GM12878 (cell line): ENCODE measurements around the gene NOVA1. TPM values are rescaled to one million over a fixed set of nuclear protein-coding genes. Genes with fewer than 3 reads are reported as not detected.

ENCODE experiments used
- ATAC-seq: fragments of 200-7000 bp; cut with Tn5 transposase; 3 replicates; pipeline ENCODE4 v1.9.1; 2020; ENCODE audit warnings: mild to moderate bottlenecking, moderate library complexity
- BruUV-seq: library from RNA; stranded (reverse); fragments of 400-500 nt; replicated peaks from 2 replicates; lab custom pipeline; 2021; lab: Mats Ljungman, UMichigan
- CTCF ChIA-PET: fragments of 300-600 bp; sonication (Branson Sonifier 250); formaldehyde crosslinking; extraction: SDS; loops from one replicate; lab custom pipeline; 2021; ENCODE audit warnings: inconsistent platforms; lab: Yijun Ruan, JAX
- POLR2A ChIA-PET: fragments of 350-600 bp; formaldehyde crosslinking; extraction: SDS; loops from one replicate; lab custom pipeline; 2021; ENCODE audit warnings: inconsistent platforms; lab: Charles Lee
- RAD21 ChIA-PET: fragments of 300-600 bp; sonication (Branson Sonifier 250); formaldehyde crosslinking; loops from one replicate; lab custom pipeline; 2023; ENCODE audit warnings: antibody characterized with exemption; ENCODE audit not compliant: unreplicated experiment; lab: Charles Lee
- SMC1A ChIA-PET: fragments of 300-600 bp; sonication (Branson Sonifier 250); formaldehyde crosslinking; loops from one replicate; lab custom pipeline; 2023; ENCODE audit not compliant: unreplicated experiment, uncharacterized antibody; lab: Charles Lee
- DNase-seq: peaks from one replicate; pipeline ENCODE4 v3.0.0-alpha.2; 2011; ENCODE audit warnings: low read depth, low spot score
- FAIRE-seq: peaks from 3 replicates; lab custom pipeline; 2011; peaks lifted over from hg19 to GRCh38; lab: Jason Lieb, UNC
- H2AFZ ChIP-seq: 2 replicates; pipeline ENCODE4 v1.6.0; 2011; ENCODE audit warnings: low read depth, low read length, control low read depth; ENCODE audit not compliant: control insufficient read depth
- H3K27ac ChIP-seq: 2 replicates; pipeline ENCODE4 v1.5.1; 2011; ENCODE audit warnings: control low read depth; ENCODE audit not compliant: control insufficient read depth, insufficient read depth
- H3K27me3 ChIP-seq, 2 experiments: replicated peaks in 1 of 2; 2 replicates each; pipeline versions ENCODE4 v1.6.0 to v1.6.1; 2011; ENCODE audit warnings: low read length in 1 of 2; ENCODE audit not compliant: control insufficient read depth in 2 of 2, insufficient read depth in 2 of 2
- H3K36me3 ChIP-seq, 2 experiments: 2 replicates each; pipeline ENCODE4 v1.5.1; 2011; ENCODE audit warnings: low read length in 1 of 2; ENCODE audit not compliant: control insufficient read depth in 2 of 2, insufficient read depth in 2 of 2
- H3K4me1 ChIP-seq: 2 replicates; pipeline ENCODE4 v1.6.1; 2011; ENCODE audit warnings: mild to moderate bottlenecking, low read length, moderate library complexity, mixed read lengths; ENCODE audit not compliant: control insufficient read depth, insufficient read depth
- H3K4me2 ChIP-seq: 2 replicates; pipeline ENCODE4 v1.6.0; 2011; ENCODE audit warnings: control low read depth; ENCODE audit not compliant: control insufficient read depth, insufficient read depth
- H3K4me3 ChIP-seq: fragments of 200-600 bp; sonication (generic); 2 replicates; pipeline ENCODE4 v1.5.1; 2016
- H3K79me2 ChIP-seq: 2 replicates; pipeline ENCODE4 v1.6.0; 2011; ENCODE audit warnings: low read length; ENCODE audit not compliant: control insufficient read depth, insufficient read depth
- H3K9ac ChIP-seq: 2 replicates; pipeline ENCODE4 v1.8.0; 2011; ENCODE audit warnings: low read length, control low read depth, mixed read lengths; ENCODE audit not compliant: control insufficient read depth, insufficient read depth
- H3K9me3 ChIP-seq: replicated peaks from 3 replicates; pipeline ENCODE4 v1.5.1; 2011; ENCODE audit warnings: mild to moderate bottlenecking, low read length; ENCODE audit not compliant: control insufficient read depth, insufficient read depth
- H4K20me1 ChIP-seq: 2 replicates; pipeline ENCODE4 v1.6.0; 2011; ENCODE audit not compliant: control insufficient read depth, insufficient read depth
- ASH2L ChIP-seq: fragments of 300-600, 200-600 bp; sonication (generic); IDR thresholded peaks from 2 replicates; pipeline ENCODE4 v1.6.1; 2017; ENCODE audit warnings: low read depth, mild to moderate bottlenecking, borderline replicate concordance
- BCL11A ChIP-seq: IDR thresholded peaks from 2 replicates; pipeline ENCODE4 v1.6.1; 2011; ENCODE audit warnings: low read depth, low read length
- CEBPB ChIP-seq, 2 experiments: fragments of 150-350 bp in 1 of 2; IDR thresholded peaks; 2 replicates each; pipeline ENCODE4 v1.6.1; 2012 to 2014; ENCODE audit warnings: low read depth in 2 of 2, low read length in 2 of 2, borderline replicate concordance in 1 of 2, inconsistent platforms in 1 of 2
- HDAC2 ChIP-seq: fragments of 200-600 bp; sonication (generic); IDR thresholded peaks from 2 replicates; pipeline ENCODE4 v1.6.1; 2017
- JUND ChIP-seq: IDR thresholded peaks from 2 replicates; pipeline ENCODE4 v1.6.1; 2012; ENCODE audit warnings: low read depth, mild to moderate bottlenecking, low read length, improper control_type of control experiment, moderate library complexity
- KAT2A ChIP-seq: conservative IDR thresholded peaks from 2 replicates; pipeline ENCODE4 v1.6.1; 2011; ENCODE audit warnings: low read depth, low read length; ENCODE audit not compliant: control insufficient read depth
- LARP7 ChIP-seq: fragments of 450-650 bp; IDR thresholded peaks from 2 replicates; pipeline ENCODE4 v1.6.1; 2017; ENCODE audit warnings: mild to moderate bottlenecking
- PAX5 ChIP-seq: IDR thresholded peaks from 2 replicates; pipeline ENCODE4 v1.6.1; 2011; ENCODE audit warnings: low read depth, low read length, borderline replicate concordance
- POLR2AphosphoS2 ChIP-seq: IDR thresholded peaks from 2 replicates; pipeline ENCODE4 v1.6.1; 2011; ENCODE audit warnings: low read depth, mild to moderate bottlenecking, low read length, improper control_type of control experiment, moderate library complexity
- POLR2AphosphoS5 ChIP-seq: IDR thresholded peaks from 2 replicates; pipeline ENCODE4 v1.6.1; 2011; ENCODE audit warnings: mild to moderate bottlenecking, low read length, inconsistent platforms
- RB1 ChIP-seq: fragments of 450-650 bp; formaldehyde crosslinking; IDR thresholded peaks from 2 replicates; pipeline ENCODE4 v1.6.1; 2017; ENCODE audit warnings: mild to moderate bottlenecking, borderline replicate concordance
- SMC3 ChIP-seq: IDR thresholded peaks from 2 replicates; pipeline ENCODE4 v1.6.1; 2011; ENCODE audit warnings: low read length, improper control_type of control experiment, borderline replicate concordance
- SRF ChIP-seq, 2 experiments: IDR thresholded peaks; 2 replicates each; pipeline ENCODE4 v1.6.1; 2011; ENCODE audit warnings: low read depth in 2 of 2, low read length in 2 of 2, mild to moderate bottlenecking in 1 of 2, moderate library complexity in 1 of 2
- ZNF207 ChIP-seq: fragments of 450-650 bp; IDR thresholded peaks from 2 replicates; pipeline ENCODE4 v1.6.1; 2014; ENCODE audit warnings: antibody characterized with exemption, mild to moderate bottlenecking, borderline replicate concordance
- in situ Hi-C: fragments of 300-500 bp; cut with MboI; formaldehyde crosslinking; loops from 9 replicates; pipeline ENCODE4 v1.14.3; 2018; ENCODE audit warnings: mixed read lengths
- intact Hi-C: fragments of 100-400 bp; cut with micrococcal nuclease; formaldehyde crosslinking; loops from one replicate; pipeline ENCODE4 v1.14.2; 2022; ENCODE audit not compliant: unreplicated experiment
- polyA plus RNA-seq, 11 experiments: library from polyadenylated mRNA; depleted of rRNA in 4 of 11; unstranded in 6 of 11; stranded (reverse) in 5 of 11; fragments of >200 nt; fragmentation: Nextera tagmentation in 4 of 11; fragmentation: Illumina TruSeq in 1 of 11; extraction: Ambion mirVana in 4 of 11; extraction: Trizol in 1 of 11; gene quantifications; 1 replicate in 1 of 11; 2 replicates in 10 of 11; pipeline versions ENCODE4 v1.2.1 to v1.2.3, GENCODE V29; 2011 to 2016; ENCODE audit warnings: inconsistent platforms in 2 of 11, missing spikeins in 2 of 11, low read depth in 1 of 11
- total RNA-seq, 4 experiments: library from RNA; depleted of rRNA in 3 of 4; stranded (reverse); fragments of >200 nt in 3 of 4; fragmentation: Illumina TruSeq in 1 of 4; extraction: Trizol in 1 of 4; gene quantifications; 2 replicates each; pipeline versions ENCODE4 v1.2.1 to v1.2.3, GENCODE V29; 2013 to 2021
- TF ChIP-seq, protein P1 (sequence below): fragments of 450-650 bp; IDR thresholded peaks from 2 replicates; pipeline ENCODE4 v1.6.1; 2017; ENCODE audit warnings: mild to moderate bottlenecking, moderate library complexity
- TF ChIP-seq, protein P2 (sequence below): fragments of 450-650 bp; IDR thresholded peaks from 2 replicates; pipeline ENCODE4 v1.6.1; 2014; ENCODE audit warnings: mild to moderate bottlenecking
- TF ChIP-seq, protein P3 (sequence below): fragments of 150-350 bp; IDR thresholded peaks from 2 replicates; pipeline ENCODE4 v1.6.1; 2016; ENCODE audit warnings: low read depth, low read length

The NOVA1 gene
- total and polyA plus RNA-seq, 10 of the 15 experiments (the other 5 are each of a cell fraction or from before 2014, with no cell fraction given): 0.05 to 0.41 TPM; not detected in 8

DNA sequence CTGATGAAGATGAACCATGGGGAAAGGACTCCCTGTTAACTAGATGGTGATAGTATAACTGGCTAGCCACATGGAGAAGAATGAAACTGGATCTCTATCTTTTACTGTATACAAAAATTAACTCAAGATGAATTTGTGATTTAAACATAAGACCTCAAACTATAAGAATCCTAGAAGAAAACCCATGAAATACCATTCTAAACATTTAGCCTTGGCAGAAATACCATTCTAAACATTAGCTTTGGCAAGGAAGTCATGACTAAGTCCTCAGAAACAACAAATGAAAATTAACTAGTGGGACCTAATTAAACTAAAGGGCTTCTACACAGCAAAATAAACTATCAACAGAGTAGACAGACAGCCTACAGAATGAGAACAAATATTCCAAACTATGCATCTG is 28.4 kb upstream of the NOVA1 start:
- no TSS peak for BruUV-seq
- in situ Hi-C loops: no loop called here
- no peaks in the 10 kb centered on the region for H3K36me3 ChIP-seq
- no peak for TF ChIP-seq ASH2L
- TF ChIP-seq PAX5: no peak
- TF ChIP-seq, protein P1, sequence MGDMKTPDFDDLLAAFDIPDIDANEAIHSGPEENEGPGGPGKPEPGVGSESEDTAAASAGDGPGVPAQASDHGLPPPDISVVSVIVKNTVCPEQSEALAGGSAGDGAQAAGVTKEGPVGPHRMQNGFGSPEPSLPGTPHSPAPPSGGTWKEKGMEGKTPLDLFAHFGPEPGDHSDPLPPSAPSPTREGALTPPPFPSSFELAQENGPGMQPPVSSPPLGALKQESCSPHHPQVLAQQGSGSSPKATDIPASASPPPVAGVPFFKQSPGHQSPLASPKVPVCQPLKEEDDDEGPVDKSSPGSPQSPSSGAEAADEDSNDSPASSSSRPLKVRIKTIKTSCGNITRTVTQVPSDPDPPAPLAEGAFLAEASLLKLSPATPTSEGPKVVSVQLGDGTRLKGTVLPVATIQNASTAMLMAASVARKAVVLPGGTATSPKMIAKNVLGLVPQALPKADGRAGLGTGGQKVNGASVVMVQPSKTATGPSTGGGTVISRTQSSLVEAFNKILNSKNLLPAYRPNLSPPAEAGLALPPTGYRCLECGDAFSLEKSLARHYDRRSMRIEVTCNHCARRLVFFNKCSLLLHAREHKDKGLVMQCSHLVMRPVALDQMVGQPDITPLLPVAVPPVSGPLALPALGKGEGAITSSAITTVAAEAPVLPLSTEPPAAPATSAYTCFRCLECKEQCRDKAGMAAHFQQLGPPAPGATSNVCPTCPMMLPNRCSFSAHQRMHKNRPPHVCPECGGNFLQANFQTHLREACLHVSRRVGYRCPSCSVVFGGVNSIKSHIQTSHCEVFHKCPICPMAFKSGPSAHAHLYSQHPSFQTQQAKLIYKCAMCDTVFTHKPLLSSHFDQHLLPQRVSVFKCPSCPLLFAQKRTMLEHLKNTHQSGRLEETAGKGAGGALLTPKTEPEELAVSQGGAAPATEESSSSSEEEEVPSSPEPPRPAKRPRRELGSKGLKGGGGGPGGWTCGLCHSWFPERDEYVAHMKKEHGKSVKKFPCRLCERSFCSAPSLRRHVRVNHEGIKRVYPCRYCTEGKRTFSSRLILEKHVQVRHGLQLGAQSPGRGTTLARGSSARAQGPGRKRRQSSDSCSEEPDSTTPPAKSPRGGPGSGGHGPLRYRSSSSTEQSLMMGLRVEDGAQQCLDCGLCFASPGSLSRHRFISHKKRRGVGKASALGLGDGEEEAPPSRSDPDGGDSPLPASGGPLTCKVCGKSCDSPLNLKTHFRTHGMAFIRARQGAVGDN: no peak
- TF ChIP-seq BCL11A: no peak
- TF ChIP-seq LARP7: no peak
- no peak for TF ChIP-seq RB1
- TF ChIP-seq, protein P2, sequence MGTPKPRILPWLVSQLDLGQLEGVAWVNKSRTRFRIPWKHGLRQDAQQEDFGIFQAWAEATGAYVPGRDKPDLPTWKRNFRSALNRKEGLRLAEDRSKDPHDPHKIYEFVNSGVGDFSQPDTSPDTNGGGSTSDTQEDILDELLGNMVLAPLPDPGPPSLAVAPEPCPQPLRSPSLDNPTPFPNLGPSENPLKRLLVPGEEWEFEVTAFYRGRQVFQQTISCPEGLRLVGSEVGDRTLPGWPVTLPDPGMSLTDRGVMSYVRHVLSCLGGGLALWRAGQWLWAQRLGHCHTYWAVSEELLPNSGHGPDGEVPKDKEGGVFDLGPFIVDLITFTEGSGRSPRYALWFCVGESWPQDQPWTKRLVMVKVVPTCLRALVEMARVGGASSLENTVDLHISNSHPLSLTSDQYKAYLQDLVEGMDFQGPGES: no peak
- no peak for TF ChIP-seq ZNF207
- no peak for TF ChIP-seq POLR2AphosphoS5
- TF ChIP-seq, protein P3, sequence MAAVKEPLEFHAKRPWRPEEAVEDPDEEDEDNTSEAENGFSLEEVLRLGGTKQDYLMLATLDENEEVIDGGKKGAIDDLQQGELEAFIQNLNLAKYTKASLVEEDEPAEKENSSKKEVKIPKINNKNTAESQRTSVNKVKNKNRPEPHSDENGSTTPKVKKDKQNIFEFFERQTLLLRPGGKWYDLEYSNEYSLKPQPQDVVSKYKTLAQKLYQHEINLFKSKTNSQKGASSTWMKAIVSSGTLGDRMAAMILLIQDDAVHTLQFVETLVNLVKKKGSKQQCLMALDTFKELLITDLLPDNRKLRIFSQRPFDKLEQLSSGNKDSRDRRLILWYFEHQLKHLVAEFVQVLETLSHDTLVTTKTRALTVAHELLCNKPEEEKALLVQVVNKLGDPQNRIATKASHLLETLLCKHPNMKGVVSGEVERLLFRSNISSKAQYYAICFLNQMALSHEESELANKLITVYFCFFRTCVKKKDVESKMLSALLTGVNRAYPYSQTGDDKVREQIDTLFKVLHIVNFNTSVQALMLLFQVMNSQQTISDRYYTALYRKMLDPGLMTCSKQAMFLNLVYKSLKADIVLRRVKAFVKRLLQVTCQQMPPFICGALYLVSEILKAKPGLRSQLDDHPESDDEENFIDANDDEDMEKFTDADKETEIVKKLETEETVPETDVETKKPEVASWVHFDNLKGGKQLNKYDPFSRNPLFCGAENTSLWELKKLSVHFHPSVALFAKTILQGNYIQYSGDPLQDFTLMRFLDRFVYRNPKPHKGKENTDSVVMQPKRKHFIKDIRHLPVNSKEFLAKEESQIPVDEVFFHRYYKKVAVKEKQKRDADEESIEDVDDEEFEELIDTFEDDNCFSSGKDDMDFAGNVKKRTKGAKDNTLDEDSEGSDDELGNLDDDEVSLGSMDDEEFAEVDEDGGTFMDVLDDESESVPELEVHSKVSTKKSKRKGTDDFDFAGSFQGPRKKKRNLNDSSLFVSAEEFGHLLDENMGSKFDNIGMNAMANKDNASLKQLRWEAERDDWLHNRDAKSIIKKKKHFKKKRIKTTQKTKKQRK: no peak
- TF ChIP-seq JUND: no peak
- TF ChIP-seq POLR2AphosphoS2: no peak
- TF ChIP-seq SRF (IDR thresholded peaks at IDR 0.05; ENCODE audit: low read depth in 2 of 2, low read length in 2 of 2): no peak
- no peak for TF ChIP-seq SMC3
- TF ChIP-seq KAT2A: no peak
- no peak for TF ChIP-seq HDAC2
- TF ChIP-seq CEBPB (IDR thresholded peaks at IDR 0.05; ENCODE audit: borderline replicate concordance in 1 of 2, low read depth in 2 of 2, low read length in 2 of 2): no peak
- ATAC-seq: no peak
- no peaks in the 10 kb centered on the region; the same call in 2 of the 3 replicates for H3K9me3 ChIP-seq
- H3K4me2 ChIP-seq: no peak overlapping the region
- DNase-seq: no peak
- no peaks in the 10 kb centered on the region for H3K79me2 ChIP-seq
- H3K27ac ChIP-seq: no peak overlapping the region
- ChIA-PET POLR2A (no interaction called here), RAD21 (no interaction called here), SMC1A (no interaction called here), CTCF (interaction anchor here (0.7 kb wide), 1 partner anchor 22 kb away, joined by 3 read pairs; no protein-coding TSS in a partner anchor)
- no peaks in the 10 kb centered on the region for H3K27me3 ChIP-seq
- no peak overlapping the region for H3K4me3 ChIP-seq
- no peak overlapping the region for H3K9ac ChIP-seq
- no peak for FAIRE-seq
- intact Hi-C loops: no loop called here
- no peak overlapping the region for H2AFZ ChIP-seq
- no peaks in the 10 kb centered on the region for H4K20me1 ChIP-seq
- H3K4me1 ChIP-seq: no peaks in the 10 kb centered on the region
